GM12878 (cell line): ENCODE data around the gene TMEM236. TPM values are rescaled to one million over a fixed set of nuclear protein-coding genes. Genes with fewer than 3 reads are reported as not detected.

Experiments used
- ATAC-seq: fragments of 200-7000 bp; cut with Tn5 transposase; 3 replicates; pipeline ENCODE4 v1.9.1; 2020; ENCODE audit warnings: mild to moderate bottlenecking, moderate library complexity
- BruUV-seq: library from RNA; stranded (reverse); fragments of 400-500 nt; replicated peaks from 2 replicates; lab custom pipeline; 2021; lab: Mats Ljungman, UMichigan
- CTCF ChIA-PET: fragments of 300-600 bp; sonication (Branson Sonifier 250); formaldehyde crosslinking; extraction: SDS; loops from one replicate; lab custom pipeline; 2021; ENCODE audit warnings: inconsistent platforms; lab: Yijun Ruan, JAX
- POLR2A ChIA-PET: fragments of 350-600 bp; formaldehyde crosslinking; extraction: SDS; loops from one replicate; lab custom pipeline; 2021; ENCODE audit warnings: inconsistent platforms; lab: Charles Lee
- RAD21 ChIA-PET: fragments of 300-600 bp; sonication (Branson Sonifier 250); formaldehyde crosslinking; loops from one replicate; lab custom pipeline; 2023; ENCODE audit warnings: antibody characterized with exemption; ENCODE audit not compliant: unreplicated experiment; lab: Charles Lee
- SMC1A ChIA-PET: fragments of 300-600 bp; sonication (Branson Sonifier 250); formaldehyde crosslinking; loops from one replicate; lab custom pipeline; 2023; ENCODE audit not compliant: unreplicated experiment, uncharacterized antibody; lab: Charles Lee
- DNase-seq: peaks from one replicate; pipeline ENCODE4 v3.0.0-alpha.2; 2011; ENCODE audit warnings: low read depth, low spot score
- FAIRE-seq: peaks from 3 replicates; lab custom pipeline; 2011; peaks lifted over from hg19 to GRCh38; lab: Jason Lieb, UNC
- H2AFZ ChIP-seq: 2 replicates; pipeline ENCODE4 v1.6.0; 2011; ENCODE audit warnings: low read depth, low read length, control low read depth; ENCODE audit not compliant: control insufficient read depth
- H3K27ac ChIP-seq: 2 replicates; pipeline ENCODE4 v1.5.1; 2011; ENCODE audit warnings: control low read depth; ENCODE audit not compliant: control insufficient read depth, insufficient read depth
- H3K27me3 ChIP-seq, 2 experiments: replicated peaks in 1 of 2; 2 replicates each; pipeline versions ENCODE4 v1.6.0 to v1.6.1; 2011; ENCODE audit warnings: low read length in 1 of 2; ENCODE audit not compliant: control insufficient read depth in 2 of 2, insufficient read depth in 2 of 2
- H3K36me3 ChIP-seq, 2 experiments: 2 replicates each; pipeline ENCODE4 v1.5.1; 2011; ENCODE audit warnings: low read length in 1 of 2; ENCODE audit not compliant: control insufficient read depth in 2 of 2, insufficient read depth in 2 of 2
- H3K4me1 ChIP-seq: 2 replicates; pipeline ENCODE4 v1.6.1; 2011; ENCODE audit warnings: mild to moderate bottlenecking, low read length, moderate library complexity, mixed read lengths; ENCODE audit not compliant: control insufficient read depth, insufficient read depth
- H3K4me2 ChIP-seq: 2 replicates; pipeline ENCODE4 v1.6.0; 2011; ENCODE audit warnings: control low read depth; ENCODE audit not compliant: control insufficient read depth, insufficient read depth
- H3K4me3 ChIP-seq: fragments of 200-600 bp; sonication (generic); 2 replicates; pipeline ENCODE4 v1.5.1; 2016
- H3K79me2 ChIP-seq: 2 replicates; pipeline ENCODE4 v1.6.0; 2011; ENCODE audit warnings: low read length; ENCODE audit not compliant: control insufficient read depth, insufficient read depth
- H3K9ac ChIP-seq: 2 replicates; pipeline ENCODE4 v1.8.0; 2011; ENCODE audit warnings: low read length, control low read depth, mixed read lengths; ENCODE audit not compliant: control insufficient read depth, insufficient read depth
- H3K9me3 ChIP-seq: replicated peaks from 3 replicates; pipeline ENCODE4 v1.5.1; 2011; ENCODE audit warnings: mild to moderate bottlenecking, low read length; ENCODE audit not compliant: control insufficient read depth, insufficient read depth
- H4K20me1 ChIP-seq: 2 replicates; pipeline ENCODE4 v1.6.0; 2011; ENCODE audit not compliant: control insufficient read depth, insufficient read depth
- ATF7 ChIP-seq: fragments of 450-650 bp; IDR thresholded peaks from 2 replicates; pipeline ENCODE4 v1.6.1; 2016; ENCODE audit warnings: low read depth, mild to moderate bottlenecking
- BMI1 ChIP-seq: fragments of 450-650 bp; IDR thresholded peaks from 2 replicates; pipeline ENCODE4 v1.6.1; 2016; ENCODE audit warnings: mild to moderate bottlenecking, moderate library complexity, borderline replicate concordance
- CHD4 ChIP-seq: fragments of 200-600 bp; sonication (generic); IDR thresholded peaks from 2 replicates; pipeline ENCODE4 v1.6.1; 2016; ENCODE audit warnings: mild to moderate bottlenecking
- DPF2 ChIP-seq: fragments of 450-650 bp; IDR thresholded peaks from 2 replicates; pipeline ENCODE4 v1.6.1; 2017; ENCODE audit warnings: mild to moderate bottlenecking
- HDGF ChIP-seq: fragments of 450-650 bp; IDR thresholded peaks from 2 replicates; pipeline ENCODE4 v1.6.1; 2016; ENCODE audit warnings: antibody characterized with exemption
- IKZF1 ChIP-seq: fragments of 450-650 bp; conservative IDR thresholded peaks from 2 replicates; pipeline ENCODE4 v1.6.1; 2017; ENCODE audit warnings: antibody characterized with exemption, mild to moderate bottlenecking
- NFIC ChIP-seq: IDR thresholded peaks from 2 replicates; pipeline ENCODE4 v1.6.1; 2012; ENCODE audit warnings: low read depth, mild to moderate bottlenecking, inconsistent platforms, low read length, moderate library complexity
- NFXL1 ChIP-seq: fragments of 450-650 bp; IDR thresholded peaks from 2 replicates; pipeline ENCODE4 v1.6.1; 2017; ENCODE audit warnings: antibody characterized with exemption, mild to moderate bottlenecking, borderline replicate concordance
- PAX5 ChIP-seq: IDR thresholded peaks from 2 replicates; pipeline ENCODE4 v1.6.1; 2011; ENCODE audit warnings: low read depth, low read length, borderline replicate concordance
- POLR2A ChIP-seq: IDR thresholded peaks from 2 replicates; pipeline ENCODE4 v1.6.1; 2011; ENCODE audit warnings: low read depth, mild to moderate bottlenecking, low read length
- SMC3 ChIP-seq: IDR thresholded peaks from 2 replicates; pipeline ENCODE4 v1.6.1; 2011; ENCODE audit warnings: low read length, improper control_type of control experiment, borderline replicate concordance
- SRF ChIP-seq, 2 experiments: IDR thresholded peaks; 2 replicates each; pipeline ENCODE4 v1.6.1; 2011; ENCODE audit warnings: low read depth in 2 of 2, low read length in 2 of 2, mild to moderate bottlenecking in 1 of 2, moderate library complexity in 1 of 2
- TCF3 ChIP-seq: IDR thresholded peaks from 2 replicates; pipeline ENCODE4 v1.6.1; 2012; ENCODE audit warnings: low read depth, mild to moderate bottlenecking, low read length, borderline replicate concordance; ENCODE audit not compliant: insufficient read depth
- WGBS: methylation state at CpG from one replicate; pipeline ENCODE4 v1.1.6; 2016; ENCODE audit warnings: low lambda C conversion rate; ENCODE audit not compliant: insufficient replicate concordance, insufficient coverage; ENCODE audit errors: missing lambda C conversion rate; 5-methylcytosine and 5-hydroxymethylcytosine counted together
- in situ Hi-C: fragments of 300-500 bp; cut with MboI; formaldehyde crosslinking; loops from 9 replicates; pipeline ENCODE4 v1.14.3; 2018; ENCODE audit warnings: mixed read lengths
- intact Hi-C: fragments of 100-400 bp; cut with micrococcal nuclease; formaldehyde crosslinking; loops from one replicate; pipeline ENCODE4 v1.14.2; 2022; ENCODE audit not compliant: unreplicated experiment
- polyA plus RNA-seq, 11 experiments: library from polyadenylated mRNA; depleted of rRNA in 4 of 11; unstranded in 6 of 11; stranded (reverse) in 5 of 11; fragments of >200 nt; fragmentation: Nextera tagmentation in 4 of 11; fragmentation: Illumina TruSeq in 1 of 11; extraction: Ambion mirVana in 4 of 11; extraction: Trizol in 1 of 11; gene quantifications; 1 replicate in 1 of 11; 2 replicates in 10 of 11; pipeline versions ENCODE4 v1.2.1 to v1.2.3, GENCODE V29; 2011 to 2016; ENCODE audit warnings: inconsistent platforms in 2 of 11, missing spikeins in 2 of 11, low read depth in 1 of 11
- total RNA-seq, 4 experiments: library from RNA; depleted of rRNA in 3 of 4; stranded (reverse); fragments of >200 nt in 3 of 4; fragmentation: Illumina TruSeq in 1 of 4; extraction: Trizol in 1 of 4; gene quantifications; 2 replicates each; pipeline versions ENCODE4 v1.2.1 to v1.2.3, GENCODE V29; 2013 to 2021
- TF ChIP-seq, protein P1 (sequence below): IDR thresholded peaks from 2 replicates; pipeline ENCODE4 v1.6.1; 2012; ENCODE audit warnings: low read depth, low read length, improper control_type of control experiment
- TF ChIP-seq, protein P2 (sequence below): fragments of 450-650 bp; formaldehyde crosslinking; IDR thresholded peaks from 2 replicates; pipeline ENCODE4 v1.4.0; 2022; ENCODE audit warnings: mild to moderate bottlenecking, moderate library complexity

The TMEM236 gene
- total and polyA plus RNA-seq, 10 of the 15 experiments (the other 5 are each of a cell fraction or from before 2014, with no cell fraction given) = 0.03 TPM; not detected in 9

DNA sequence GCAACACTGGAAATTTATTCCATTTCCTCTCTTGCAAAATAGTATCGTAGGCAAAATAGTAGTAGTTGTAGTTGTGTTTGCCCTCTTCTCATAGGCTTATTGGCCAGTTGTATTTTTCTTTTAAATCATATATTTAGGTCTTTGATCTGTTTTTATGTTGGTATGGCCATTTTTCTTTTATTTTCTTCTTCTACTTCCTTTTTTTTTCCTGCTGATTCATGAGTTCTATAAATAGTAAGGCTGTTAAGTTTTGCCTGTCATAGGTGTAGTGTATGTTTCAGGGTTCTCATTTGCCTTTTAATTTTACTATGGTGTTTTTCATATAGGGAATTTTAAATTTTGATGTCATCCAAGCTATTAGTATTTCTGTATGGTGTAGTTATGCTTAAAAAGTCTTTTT lies 31.8 kb downstream of the TMEM236 start:
- Histone ChIP-seq H3K79me2 (no peaks in the 10 kb centered on the region), H3K9ac (no peak overlapping the region), H3K4me3 (no peak overlapping the region), H3K9me3 (no peaks in the 10 kb centered on the region)
- FAIRE-seq = no peak
- intact Hi-C loops = no loop called here
- TF ChIP-seq PAX5 = no peak
- no peak for TF ChIP-seq DPF2
- TF ChIP-seq NFXL1 = no peak
- no peak for TF ChIP-seq POLR2A
- TF ChIP-seq NFIC = no peak
- no peak for TF ChIP-seq IKZF1
- TF ChIP-seq, protein P1, sequence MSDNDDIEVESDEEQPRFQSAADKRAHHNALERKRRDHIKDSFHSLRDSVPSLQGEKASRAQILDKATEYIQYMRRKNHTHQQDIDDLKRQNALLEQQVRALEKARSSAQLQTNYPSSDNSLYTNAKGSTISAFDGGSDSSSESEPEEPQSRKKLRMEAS = no peak
- TF ChIP-seq BMI1 = no peak
- TF ChIP-seq SRF (IDR thresholded peaks at IDR 0.05; ENCODE audit: low read depth in 2 of 2, low read length in 2 of 2) = no peak
- TF ChIP-seq, all 136 proteins: peak for 0
- POLR2A ChIA-PET = no interaction called here
- Histone ChIP-seq H3K36me3 (no peaks in the 10 kb centered on the region), H4K20me1 (no peaks in the 10 kb centered on the region), H3K27ac (no peak overlapping the region), H2AFZ (no peak overlapping the region), H3K27me3 (no peaks in the 10 kb centered on the region; a peak in 1 of 4 replicates), H3K4me1 (no peaks in the 10 kb centered on the region), H3K4me2 (no peak overlapping the region)
- no TSS peak for BruUV-seq
- CTCF ChIA-PET = no interaction called here
- RAD21 ChIA-PET = no interaction called here
- 0% methylated on average over 1 of the region's 1 CpG for WGBS
- ATAC-seq = no peak
- SMC1A ChIA-PET = no interaction called here
- DNase-seq = no peak
- in situ Hi-C loops = no loop called here

DNA sequence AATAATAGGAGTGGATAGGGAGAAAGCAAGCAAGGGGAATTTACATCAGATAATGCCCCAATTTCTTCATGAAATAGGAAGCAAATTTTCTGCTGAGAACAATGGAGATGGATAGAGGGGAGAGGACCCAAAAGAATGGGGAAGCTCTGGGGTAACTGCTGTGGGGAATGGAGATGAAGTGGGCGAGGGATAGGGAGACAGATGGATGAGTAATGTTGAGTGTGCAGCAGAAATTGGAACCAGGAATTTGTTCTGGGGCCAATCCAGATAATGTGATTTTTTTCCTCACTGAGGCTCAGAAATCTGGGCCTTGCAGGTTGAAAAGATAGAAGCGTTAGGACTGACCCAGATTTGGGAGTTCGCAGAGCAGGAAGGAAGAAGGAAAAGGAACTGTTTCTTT lies 32.7 kb downstream of the TMEM236 start:
- no TSS peak for BruUV-seq
- no peaks in the 10 kb centered on the region; a peak in 1 of 4 replicates for H3K27me3 ChIP-seq
- no peak overlapping the region for H3K9ac ChIP-seq
- H3K4me3 ChIP-seq = no peak overlapping the region
- ChIA-PET POLR2A (no interaction called here), SMC1A (interaction anchor here (1.9 kb wide), 1 partner anchor 9 kb away, joined by 8 read pairs; no protein-coding TSS in a partner anchor), CTCF (interaction anchor here (1.5 kb wide), 1 partner anchor 9 kb away, joined by 5 read pairs; no protein-coding TSS in a partner anchor), RAD21 (no interaction called here)
- no peaks in the 10 kb centered on the region for H3K36me3 ChIP-seq
- H2AFZ ChIP-seq = no peak overlapping the region
- in situ Hi-C loops (no loop called here), intact Hi-C loops (no loop called here)
- H3K27ac ChIP-seq = no peak overlapping the region
- ATAC-seq = no peak
- no peak for DNase-seq
- 46% methylated on average over 3 of the region's 3 CpGs for WGBS
- H4K20me1 ChIP-seq = no peaks in the 10 kb centered on the region
- H3K4me1 ChIP-seq = no peaks in the 10 kb centered on the region
- H3K79me2 ChIP-seq = no peaks in the 10 kb centered on the region
- H3K9me3 ChIP-seq = no peaks in the 10 kb centered on the region
- H3K4me2 ChIP-seq = no peak overlapping the region
- no peak for FAIRE-seq
- TF ChIP-seq, protein P2, sequence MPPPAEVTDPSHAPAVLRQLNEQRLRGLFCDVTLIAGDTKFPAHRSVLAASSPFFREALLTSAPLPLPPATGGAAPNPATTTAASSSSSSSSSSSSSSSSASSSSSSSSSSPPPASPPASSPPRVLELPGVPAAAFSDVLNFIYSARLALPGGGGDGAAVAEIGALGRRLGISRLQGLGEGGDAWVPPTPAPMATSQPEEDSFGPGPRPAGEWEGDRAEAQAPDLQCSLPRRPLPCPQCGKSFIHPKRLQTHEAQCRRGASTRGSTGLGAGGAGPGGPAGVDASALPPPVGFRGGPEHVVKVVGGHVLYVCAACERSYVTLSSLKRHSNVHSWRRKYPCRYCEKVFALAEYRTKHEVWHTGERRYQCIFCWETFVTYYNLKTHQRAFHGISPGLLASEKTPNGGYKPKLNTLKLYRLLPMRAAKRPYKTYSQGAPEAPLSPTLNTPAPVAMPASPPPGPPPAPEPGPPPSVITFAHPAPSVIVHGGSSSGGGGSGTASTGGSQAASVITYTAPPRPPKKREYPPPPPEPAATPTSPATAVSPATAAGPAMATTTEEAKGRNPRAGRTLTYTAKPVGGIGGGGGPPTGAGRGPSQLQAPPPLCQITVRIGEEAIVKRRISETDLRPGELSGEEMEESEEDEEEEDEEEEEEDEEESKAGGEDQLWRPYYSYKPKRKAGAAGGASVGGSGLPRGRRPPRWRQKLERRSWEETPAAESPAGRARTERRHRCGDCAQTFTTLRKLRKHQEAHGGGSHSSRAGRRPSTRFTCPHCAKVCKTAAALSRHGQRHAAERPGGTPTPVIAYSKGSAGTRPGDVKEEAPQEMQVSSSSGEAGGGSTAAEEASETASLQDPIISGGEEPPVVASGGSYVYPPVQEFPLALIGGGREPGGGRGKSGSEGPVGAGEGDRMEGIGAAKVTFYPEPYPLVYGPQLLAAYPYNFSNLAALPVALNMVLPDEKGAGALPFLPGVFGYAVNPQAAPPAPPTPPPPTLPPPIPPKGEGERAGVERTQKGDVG (CRISPR knock-in tag) = no peak
- no peak for TF ChIP-seq ATF7
- TF ChIP-seq SMC3 = no peak
- TF ChIP-seq TCF3 = no peak
- no peak for TF ChIP-seq CHD4
- TF ChIP-seq HDGF = no peak
